WTC11 (cell line): Measurements from ENCODE around the gene CCDC17. TPM values are rescaled to one million over a fixed set of nuclear protein-coding genes. Genes with fewer than 3 reads are reported as not detected.

Experiments
- ATAC-seq: fragments of 200-7000 bp; cut with Tn5 transposase; 2 replicates; pipeline ENCODE4 v1.10.0; 2021; ENCODE audit warnings: mild to moderate bottlenecking, moderate library complexity
- CTCF ChIA-PET: fragments of 300-600 bp; sonication (Branson Sonifier 250); formaldehyde crosslinking; loops from one replicate; lab custom pipeline; 2021; ENCODE audit warnings: antibody characterized with exemption; lab: Charles Lee
- POLR2A ChIA-PET: fragments of 350-600 bp; sonication (Branson Sonifier 250); formaldehyde crosslinking; loops from one replicate; lab custom pipeline; 2021; ENCODE audit warnings: antibody characterized with exemption; lab: Charles Lee
- DNase-seq: peaks from one replicate; pipeline ENCODE4 v3.0.0; 2021; ENCODE audit warnings: low spot score
- H3K27ac Mint-ChIP-seq: 2 replicates; pipeline ENCODE4 v1.8.0; 2021; ENCODE audit warnings: mixed read lengths
- H3K27me3 Mint-ChIP-seq: 2 replicates; pipeline ENCODE4 v1.8.0; 2021; ENCODE audit warnings: low read depth, mild to moderate bottlenecking, moderate library complexity, mixed read lengths
- H3K36me3 Mint-ChIP-seq: 2 replicates; pipeline ENCODE4 v1.8.0; 2021; ENCODE audit warnings: mixed read lengths
- H3K4me1 Mint-ChIP-seq: 2 replicates; pipeline ENCODE4 v1.8.0; 2022; ENCODE audit warnings: mixed read lengths
- H3K4me3 Mint-ChIP-seq: 2 replicates; pipeline ENCODE4 v1.8.0; 2021; ENCODE audit warnings: mild to moderate bottlenecking, moderate library complexity, mixed read lengths
- H3K9me3 Mint-ChIP-seq: 2 replicates; pipeline ENCODE4 v1.8.0; 2021; ENCODE audit warnings: mixed read lengths
- CBFB ChIP-seq: sonication (generic); formaldehyde crosslinking; IDR thresholded peaks from 2 replicates; pipeline ENCODE4 v1.8.1; 2022; ENCODE audit warnings: mild to moderate bottlenecking, low read depth, missing genetic modification reagents
- FOXP4 ChIP-seq: sonication (generic); formaldehyde crosslinking; IDR thresholded peaks from 2 replicates; pipeline ENCODE4 v1.8.0; 2022; ENCODE audit warnings: mild to moderate bottlenecking, missing genetic modification reagents
- GABPB1 ChIP-seq: sonication (generic); formaldehyde crosslinking; IDR thresholded peaks from 2 replicates; pipeline ENCODE4 v1.8.1; 2023; ENCODE audit warnings: mild to moderate bottlenecking, missing genetic modification reagents
- GTF2I ChIP-seq: fragments of 250-450 bp; sonication (Bioruptor Pico); conservative IDR thresholded peaks from 2 replicates; pipeline ENCODE4 v1.4.0; 2021; ENCODE audit warnings: mild to moderate bottlenecking
- MXD4 ChIP-seq: fragments of 250-450 bp; sonication (Bioruptor Pico); IDR thresholded peaks from 2 replicates; pipeline ENCODE4 v1.8.0; 2021; ENCODE audit warnings: mild to moderate bottlenecking, moderate library complexity, borderline replicate concordance
- NFYB ChIP-seq: sonication (generic); formaldehyde crosslinking; conservative IDR thresholded peaks from 2 replicates; pipeline ENCODE4 v1.8.0; 2022; ENCODE audit warnings: low read depth, missing genetic modification reagents
- OVOL2 ChIP-seq: fragments of 250-450 bp; sonication (Bioruptor Pico); IDR thresholded peaks from 2 replicates; pipeline ENCODE4 v1.9.0; 2021; ENCODE audit warnings: mild to moderate bottlenecking, borderline replicate concordance
- PRDM15 ChIP-seq: sonication (generic); formaldehyde crosslinking; IDR thresholded peaks from 2 replicates; pipeline ENCODE4 v1.8.0; 2022; ENCODE audit warnings: missing genetic modification reagents
- PREB ChIP-seq: sonication (generic); formaldehyde crosslinking; IDR thresholded peaks from 2 replicates; pipeline ENCODE4 v1.8.1; 2022; ENCODE audit warnings: mild to moderate bottlenecking, missing genetic modification reagents, moderate library complexity, borderline replicate concordance
- STAT6 ChIP-seq: sonication (generic); formaldehyde crosslinking; conservative IDR thresholded peaks from 2 replicates; pipeline ENCODE4 v1.8.1; 2023; ENCODE audit warnings: mild to moderate bottlenecking, low read depth, missing genetic modification reagents, moderate library complexity
- ZBTB43 ChIP-seq: sonication (generic); formaldehyde crosslinking; IDR thresholded peaks from 2 replicates; pipeline ENCODE4 v1.8.1; 2023; ENCODE audit warnings: mild to moderate bottlenecking, missing genetic modification reagents
- ZNF532 ChIP-seq: fragments of 250-450 bp; sonication (Bioruptor Pico); IDR thresholded peaks from 2 replicates; pipeline ENCODE4 v1.9.0; 2021; ENCODE audit warnings: mild to moderate bottlenecking, borderline replicate concordance
- ZNF671 ChIP-seq: fragments of 250-450 bp; sonication (Bioruptor Pico); IDR thresholded peaks from 2 replicates; pipeline ENCODE4 v1.8.0; 2021; ENCODE audit warnings: mild to moderate bottlenecking
- ZSCAN18 ChIP-seq: fragments of 250-450 bp; sonication (Bioruptor Pico); IDR thresholded peaks from 2 replicates; pipeline ENCODE4 v2.1.2; 2022; ENCODE audit warnings: mild to moderate bottlenecking, moderate library complexity
- total RNA-seq: library from RNA; stranded (reverse); gene quantifications from 3 replicates; pipeline ENCODE4 v1.2.3, GENCODE V29; 2021

The CCDC17 gene
- total RNA-seq, 1 experiment from 2014 or later: 3.5 TPM

DNA sequence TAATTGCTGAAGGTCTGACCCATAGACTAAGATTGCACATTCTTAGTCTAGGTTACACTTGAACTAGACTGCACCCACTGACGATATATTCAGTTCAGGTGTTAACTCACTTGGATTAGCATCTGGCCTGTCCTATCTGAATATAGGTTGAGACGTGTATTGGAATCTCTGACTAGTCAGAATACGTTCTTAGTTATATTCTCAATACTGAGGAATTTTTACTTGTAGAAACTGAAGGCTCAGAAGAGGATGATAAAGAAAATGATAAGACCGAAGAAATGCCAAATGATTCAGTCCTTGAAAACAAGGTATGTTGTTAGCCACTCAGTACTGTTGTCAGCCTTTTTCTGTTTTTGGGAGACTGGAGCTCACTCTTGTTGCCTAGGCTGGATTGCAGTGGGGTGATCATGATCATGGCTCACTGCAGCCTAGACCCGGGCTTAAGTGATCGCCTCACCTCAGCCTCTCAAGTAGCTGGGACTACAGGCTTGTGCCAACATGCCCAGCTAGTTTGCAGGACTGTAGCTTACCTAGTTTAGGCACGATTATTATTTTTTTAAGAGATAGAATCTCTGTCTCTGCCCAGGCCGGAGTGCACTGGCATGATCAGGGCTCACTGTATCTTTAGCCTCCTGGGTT is 10.8 kb downstream of the CCDC17 start (continued):
- no peak for TF ChIP-seq ZNF532 (CRISPR knock-in tag)
- TF ChIP-seq ZNF671: no peak
- TF ChIP-seq OVOL2 (CRISPR knock-in tag): no peak
- TF ChIP-seq ZSCAN18 (CRISPR knock-in tag): no peak
- TF ChIP-seq NFYB (CRISPR knock-in tag): no peak

DNA sequence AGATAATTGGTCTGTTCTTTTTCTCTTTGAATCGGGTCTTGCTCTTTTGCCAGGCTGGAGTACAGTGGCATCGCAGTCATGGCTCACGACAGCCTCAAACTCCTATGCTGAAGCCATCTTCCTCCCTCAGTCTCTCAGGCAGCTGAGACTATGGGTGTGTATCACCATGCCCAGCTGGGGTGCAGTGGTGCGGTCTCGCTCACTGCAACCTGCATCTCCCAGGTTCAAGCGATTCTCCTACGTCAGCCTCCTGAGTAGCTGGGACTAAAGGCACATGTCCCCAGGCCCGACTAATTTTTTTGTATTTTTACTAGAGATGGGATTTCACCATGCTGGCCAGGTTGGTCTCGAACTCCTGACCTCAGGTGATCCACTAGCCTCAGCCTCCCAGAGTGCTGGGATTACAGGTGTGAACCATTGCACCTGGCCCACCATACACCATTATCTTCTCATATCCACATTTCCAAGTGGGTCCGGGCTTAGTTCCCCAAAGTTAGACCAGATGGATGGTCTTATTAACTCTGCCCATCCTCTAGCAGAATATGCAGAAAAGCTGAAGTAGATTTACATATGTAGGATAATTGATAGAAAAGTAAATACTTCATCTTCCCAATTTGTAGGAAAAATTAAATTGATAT is 13.1 kb downstream of the CCDC17 start:
- Mint-ChIP-seq H3K36me3 (peaks cover 88% of the 10 kb centered on the region), H3K4me3 (no peak overlapping the region), H3K27me3 (no peaks in the 10 kb centered on the region), H3K9me3 (no peaks in the 10 kb centered on the region), H3K27ac (no peak overlapping the region), H3K4me1 (peaks cover 9% of the 10 kb centered on the region)
- ATAC-seq (no peak), DNase-seq (no peak)
- ChIA-PET CTCF (interaction anchor here (0.6 kb wide), 1 partner anchor 19 kb away, joined by 4 read pairs; no protein-coding TSS in a partner anchor), POLR2A (interaction anchor here (0.6 kb wide), 1 partner anchor 723 kb away, joined by 3 read pairs; no protein-coding TSS in a partner anchor)
- TF ChIP-seq GTF2I (no peak), PRDM15 (CRISPR knock-in tag) (no peak), ZBTB43 (CRISPR knock-in tag) (no peak), STAT6 (CRISPR knock-in tag) (no peak), GABPB1 (CRISPR knock-in tag) (no peak), CBFB (no peak), FOXP4 (no peak), PREB (CRISPR knock-in tag) (no peak), MXD4 (no peak)
